ENCODE results near the gene DDO. TPM values are rescaled to one million over a fixed set of nuclear protein-coding genes. Genes with fewer than 3 reads are reported as not detected.

DDO gene
- total and polyA plus RNA-seq, 2 of the 8 experiments (the other 6 are each of a cell fraction or from before 2014, with no cell fraction given), result not detected

DNA sequence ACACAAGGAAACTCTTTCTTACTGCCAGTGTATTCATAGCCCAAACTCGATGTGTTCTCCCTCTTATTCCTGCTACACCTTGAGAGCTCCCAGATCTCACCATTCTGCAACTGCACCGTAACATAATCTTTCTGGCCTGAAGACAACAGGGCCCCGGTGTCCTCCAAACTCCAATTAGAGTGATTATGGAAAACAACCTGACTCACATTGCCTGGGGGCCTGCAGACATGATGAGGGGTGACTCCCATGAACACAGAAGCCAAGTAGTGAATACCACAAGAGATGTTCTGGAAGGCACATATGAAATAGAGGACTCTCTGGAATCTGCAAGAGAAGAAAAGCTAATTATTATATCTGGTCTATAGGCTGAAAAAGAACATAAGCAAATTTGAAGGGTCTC is 41.3 kb upstream of the DDO start (continued):
- TF ChIP-seq TAF7 (optimal IDR thresholded peaks at IDR 0.05; ENCODE audit: borderline replicate concordance, low read depth, low read length), result no peak
